GM12878 (cell line): Measurements from ENCODE around the gene FADD. TPM values are rescaled to one million over a fixed set of nuclear protein-coding genes. Genes with fewer than 3 reads are reported as not detected.
A peak's percentile ranks its signal among the peaks of the same experiment; 100 is the strongest.

ENCODE experiments used
- ATAC-seq: fragments of 200-7000 bp; cut with Tn5 transposase; 3 replicates; pipeline ENCODE4 v1.9.1; 2020; ENCODE audit warnings: mild to moderate bottlenecking, moderate library complexity
- BruUV-seq: library from RNA; stranded (reverse); fragments of 400-500 nt; replicated peaks from 2 replicates; lab custom pipeline; 2021; lab: Mats Ljungman, UMichigan
- CTCF ChIA-PET: fragments of 300-600 bp; sonication (Branson Sonifier 250); formaldehyde crosslinking; extraction: SDS; loops from one replicate; lab custom pipeline; 2021; ENCODE audit warnings: inconsistent platforms; lab: Yijun Ruan, JAX
- POLR2A ChIA-PET: fragments of 350-600 bp; formaldehyde crosslinking; extraction: SDS; loops from one replicate; lab custom pipeline; 2021; ENCODE audit warnings: inconsistent platforms; lab: Charles Lee
- RAD21 ChIA-PET: fragments of 300-600 bp; sonication (Branson Sonifier 250); formaldehyde crosslinking; loops from one replicate; lab custom pipeline; 2023; ENCODE audit warnings: antibody characterized with exemption; ENCODE audit not compliant: unreplicated experiment; lab: Charles Lee
- SMC1A ChIA-PET: fragments of 300-600 bp; sonication (Branson Sonifier 250); formaldehyde crosslinking; loops from one replicate; lab custom pipeline; 2023; ENCODE audit not compliant: unreplicated experiment, uncharacterized antibody; lab: Charles Lee
- DNase-seq: peaks from one replicate; pipeline ENCODE4 v3.0.0-alpha.2; 2011; ENCODE audit warnings: low read depth, low spot score
- FAIRE-seq: peaks from 3 replicates; lab custom pipeline; 2011; peaks lifted over from hg19 to GRCh38; lab: Jason Lieb, UNC
- H2AFZ ChIP-seq: 2 replicates; pipeline ENCODE4 v1.6.0; 2011; ENCODE audit warnings: low read depth, low read length, control low read depth; ENCODE audit not compliant: control insufficient read depth
- H3K27ac ChIP-seq: 2 replicates; pipeline ENCODE4 v1.5.1; 2011; ENCODE audit warnings: control low read depth; ENCODE audit not compliant: control insufficient read depth, insufficient read depth
- H3K27me3 ChIP-seq, 2 experiments: replicated peaks in 1 of 2; 2 replicates each; pipeline versions ENCODE4 v1.6.0 to v1.6.1; 2011; ENCODE audit warnings: low read length in 1 of 2; ENCODE audit not compliant: control insufficient read depth in 2 of 2, insufficient read depth in 2 of 2
- H3K36me3 ChIP-seq, 2 experiments: 2 replicates each; pipeline ENCODE4 v1.5.1; 2011; ENCODE audit warnings: low read length in 1 of 2; ENCODE audit not compliant: control insufficient read depth in 2 of 2, insufficient read depth in 2 of 2
- H3K4me1 ChIP-seq: 2 replicates; pipeline ENCODE4 v1.6.1; 2011; ENCODE audit warnings: mild to moderate bottlenecking, low read length, moderate library complexity, mixed read lengths; ENCODE audit not compliant: control insufficient read depth, insufficient read depth
- H3K4me2 ChIP-seq: 2 replicates; pipeline ENCODE4 v1.6.0; 2011; ENCODE audit warnings: control low read depth; ENCODE audit not compliant: control insufficient read depth, insufficient read depth
- H3K4me3 ChIP-seq: fragments of 200-600 bp; sonication (generic); 2 replicates; pipeline ENCODE4 v1.5.1; 2016
- H3K79me2 ChIP-seq: 2 replicates; pipeline ENCODE4 v1.6.0; 2011; ENCODE audit warnings: low read length; ENCODE audit not compliant: control insufficient read depth, insufficient read depth
- H3K9ac ChIP-seq: 2 replicates; pipeline ENCODE4 v1.8.0; 2011; ENCODE audit warnings: low read length, control low read depth, mixed read lengths; ENCODE audit not compliant: control insufficient read depth, insufficient read depth
- H3K9me3 ChIP-seq: replicated peaks from 3 replicates; pipeline ENCODE4 v1.5.1; 2011; ENCODE audit warnings: mild to moderate bottlenecking, low read length; ENCODE audit not compliant: control insufficient read depth, insufficient read depth
- H4K20me1 ChIP-seq: 2 replicates; pipeline ENCODE4 v1.6.0; 2011; ENCODE audit not compliant: control insufficient read depth, insufficient read depth
- BCL11A ChIP-seq: IDR thresholded peaks from 2 replicates; pipeline ENCODE4 v1.6.1; 2011; ENCODE audit warnings: low read depth, low read length
- E4F1 ChIP-seq: fragments of 450-650 bp; IDR thresholded peaks from 2 replicates; pipeline ENCODE4 v1.6.1; 2018; ENCODE audit warnings: borderline replicate concordance, mild to moderate bottlenecking; ENCODE audit not compliant: partially characterized antibody
- HDAC6 ChIP-seq: fragments of 200-600 bp; sonication (generic); IDR thresholded peaks from one replicate; pipeline ENCODE4 v1.8.0; 2017; ENCODE audit warnings: antibody characterized with exemption; ENCODE audit not compliant: unreplicated experiment
- HSF1 ChIP-seq: fragments of 150-350 bp; IDR thresholded peaks from 2 replicates; pipeline ENCODE4 v1.6.1; 2014; ENCODE audit warnings: mild to moderate bottlenecking, low read depth, low read length
- MTA3 ChIP-seq: IDR thresholded peaks from 2 replicates; pipeline ENCODE4 v1.6.1; 2012; ENCODE audit warnings: low read length, inconsistent platforms, borderline replicate concordance
- POLR2A ChIP-seq: IDR thresholded peaks from 2 replicates; pipeline ENCODE4 v1.6.1; 2011; ENCODE audit warnings: low read depth, mild to moderate bottlenecking, low read length
- POLR2AphosphoS2 ChIP-seq: IDR thresholded peaks from 2 replicates; pipeline ENCODE4 v1.6.1; 2011; ENCODE audit warnings: low read depth, mild to moderate bottlenecking, low read length, improper control_type of control experiment, moderate library complexity
- SMC3 ChIP-seq: IDR thresholded peaks from 2 replicates; pipeline ENCODE4 v1.6.1; 2011; ENCODE audit warnings: low read length, improper control_type of control experiment, borderline replicate concordance
- ZBED1 ChIP-seq: IDR thresholded peaks from 2 replicates; pipeline ENCODE4 v1.6.1; 2016; ENCODE audit warnings: borderline replicate concordance
- WGBS: methylation state at CpG from one replicate; pipeline ENCODE4 v1.1.6; 2016; ENCODE audit warnings: low lambda C conversion rate; ENCODE audit not compliant: insufficient replicate concordance, insufficient coverage; ENCODE audit errors: missing lambda C conversion rate; 5-methylcytosine and 5-hydroxymethylcytosine counted together
- in situ Hi-C: fragments of 300-500 bp; cut with MboI; formaldehyde crosslinking; loops from 9 replicates; pipeline ENCODE4 v1.14.3; 2018; ENCODE audit warnings: mixed read lengths
- intact Hi-C: fragments of 100-400 bp; cut with micrococcal nuclease; formaldehyde crosslinking; loops from one replicate; pipeline ENCODE4 v1.14.2; 2022; ENCODE audit not compliant: unreplicated experiment
- polyA plus RNA-seq, 11 experiments: library from polyadenylated mRNA; depleted of rRNA in 4 of 11; unstranded in 6 of 11; stranded (reverse) in 5 of 11; fragments of >200 nt; fragmentation: Nextera tagmentation in 4 of 11; fragmentation: Illumina TruSeq in 1 of 11; extraction: Ambion mirVana in 4 of 11; extraction: Trizol in 1 of 11; gene quantifications; 1 replicate in 1 of 11; 2 replicates in 10 of 11; pipeline versions ENCODE4 v1.2.1 to v1.2.3, GENCODE V29; 2011 to 2016; ENCODE audit warnings: inconsistent platforms in 2 of 11, missing spikeins in 2 of 11, low read depth in 1 of 11
- total RNA-seq, 4 experiments: library from RNA; depleted of rRNA in 3 of 4; stranded (reverse); fragments of >200 nt in 3 of 4; fragmentation: Illumina TruSeq in 1 of 4; extraction: Trizol in 1 of 4; gene quantifications; 2 replicates each; pipeline versions ENCODE4 v1.2.1 to v1.2.3, GENCODE V29; 2013 to 2021

Gene FADD
- total and polyA plus RNA-seq, 10 of the 15 experiments (the other 5 are each of a cell fraction or from before 2014, with no cell fraction given), result 0.32 to 38.7 (median 21.8) TPM

GRCh38 chr11:70206226-70206981, 3.3 kb downstream of the FADD start:
- TF ChIP-seq MTA3 (no peak), POLR2A (peak; percentile 38; the same call in 1 of the 2 replicates)
- TF ChIP-seq, all 136 proteins: peak for 1
- no peak for DNase-seq
- in situ Hi-C loops, result no loop called here
- Histone ChIP-seq H3K9me3 (no peaks in the 10 kb centered on the region), H3K79me2 (peaks cover 27% of the 10 kb centered on the region), H3K36me3 (peaks cover 7 to 13% of the 10 kb centered on the region in 2 experiments), H2AFZ (no peak overlapping the region), H3K4me2 (peak overlapping the region; percentile 12; the same call in 1 of the 2 replicates), H3K9ac (no peak overlapping the region), H3K27me3 (no peaks in the 10 kb centered on the region), H4K20me1 (peaks cover 6% of the 10 kb centered on the region; the same call in 1 of the 2 replicates), H3K4me3 (no peak overlapping the region), H3K4me1 (peaks cover 12% of the 10 kb centered on the region), H3K27ac (no peak overlapping the region)
- ChIA-PET CTCF (interaction anchor here (0.6 kb wide), 1 partner anchor 10 kb away, joined by 3 read pairs; no protein-coding TSS in a partner anchor), RAD21 (no interaction called here), SMC1A (interaction anchor here (1.0 kb wide), 1 partner anchor 8 kb away, joined by 3 read pairs; no protein-coding TSS in a partner anchor), POLR2A (no interaction called here)
- WGBS, result 97% methylated on average over 22 of the region's 22 CpGs
- no peak for ATAC-seq
- no TSS peak for BruUV-seq
- intact Hi-C loops, result loop anchor here (10.0 kb wide), 1 partner anchor 118 kb away; no protein-coding TSS in a partner anchor
- no peak for FAIRE-seq

GRCh38 chr11:70206982-70207376, 3.9 kb downstream of the FADD start:
- Histone ChIP-seq H4K20me1 (peaks cover 6% of the 10 kb centered on the region; the same call in 1 of the 2 replicates), H3K4me1 (peaks cover 12% of the 10 kb centered on the region)
- WGBS, result 96% methylated on average over 6 of the region's 6 CpGs
- TF ChIP-seq POLR2AphosphoS2 (no peak), HDAC6 (no peak), ZBED1 (no peak), E4F1 (no peak), BCL11A (no peak), HSF1 (no peak), SMC3 (no peak)

More at GRCh38 chr11:70206982-70207376, 3.9 kb downstream of the FADD start:
- CTCF ChIA-PET, result interaction anchor here (0.6 kb wide), 1 partner anchor 11 kb away, joined by 3 read pairs; no protein-coding TSS in a partner anchor
- FAIRE-seq (no peak), DNase-seq (no peak), ATAC-seq (no peak)
- no peak overlapping the region for H3K9ac ChIP-seq
- H3K4me2 ChIP-seq, result no peak overlapping the region
- no peaks in the 10 kb centered on the region for H3K9me3 ChIP-seq
- peaks cover 7 to 13% of the 10 kb centered on the region in 2 experiments for H3K36me3 ChIP-seq
- no peak overlapping the region for H3K4me3 ChIP-seq
- POLR2A ChIA-PET, result no interaction called here
- intact Hi-C loops, result loop anchor here (10.0 kb wide), 1 partner anchor 118 kb away; no protein-coding TSS in a partner anchor
- no peaks in the 10 kb centered on the region for H3K27me3 ChIP-seq
- H3K79me2 ChIP-seq, result peaks cover 27% of the 10 kb centered on the region
- RAD21 ChIA-PET, result no interaction called here
- SMC1A ChIA-PET, result interaction anchor here (1.0 kb wide), 1 partner anchor 8 kb away, joined by 3 read pairs; no protein-coding TSS in a partner anchor
- H3K27ac ChIP-seq, result no peak overlapping the region
- no peak overlapping the region for H2AFZ ChIP-seq
- in situ Hi-C loops, result no loop called here
- BruUV-seq, result no TSS peak
